Measurements from ENCODE around the gene PDK2. TPM values are rescaled to one million over a fixed set of nuclear protein-coding genes. Genes with fewer than 3 reads are reported as not detected.

The PDK2 gene
- total and polyA plus RNA-seq, 2 experiments from 2014 or later: 12.0 to 15.9 TPM

- TF ChIP-seq JUNB (IDR thresholded peaks at IDR 0.05; ENCODE audit: unreplicated experiment) (no peak), ETS1 (IDR thresholded peaks at IDR 0.05) (no peak), ZNF331 (CRISPR knock-in tag; IDR thresholded peaks at IDR 0.05; ENCODE audit: low read depth) (no peak), EZH2 (IDR thresholded peaks at IDR 0.05; ENCODE audit: low read depth, unreplicated experiment) (no peak), EZH2phosphoT487 (IDR thresholded peaks at IDR 0.05; ENCODE audit: unreplicated experiment) (no peak), NANOG (IDR thresholded peaks at IDR 0.05; ENCODE audit: borderline replicate concordance) (no peak)
- TF ChIP-seq, protein P1, sequence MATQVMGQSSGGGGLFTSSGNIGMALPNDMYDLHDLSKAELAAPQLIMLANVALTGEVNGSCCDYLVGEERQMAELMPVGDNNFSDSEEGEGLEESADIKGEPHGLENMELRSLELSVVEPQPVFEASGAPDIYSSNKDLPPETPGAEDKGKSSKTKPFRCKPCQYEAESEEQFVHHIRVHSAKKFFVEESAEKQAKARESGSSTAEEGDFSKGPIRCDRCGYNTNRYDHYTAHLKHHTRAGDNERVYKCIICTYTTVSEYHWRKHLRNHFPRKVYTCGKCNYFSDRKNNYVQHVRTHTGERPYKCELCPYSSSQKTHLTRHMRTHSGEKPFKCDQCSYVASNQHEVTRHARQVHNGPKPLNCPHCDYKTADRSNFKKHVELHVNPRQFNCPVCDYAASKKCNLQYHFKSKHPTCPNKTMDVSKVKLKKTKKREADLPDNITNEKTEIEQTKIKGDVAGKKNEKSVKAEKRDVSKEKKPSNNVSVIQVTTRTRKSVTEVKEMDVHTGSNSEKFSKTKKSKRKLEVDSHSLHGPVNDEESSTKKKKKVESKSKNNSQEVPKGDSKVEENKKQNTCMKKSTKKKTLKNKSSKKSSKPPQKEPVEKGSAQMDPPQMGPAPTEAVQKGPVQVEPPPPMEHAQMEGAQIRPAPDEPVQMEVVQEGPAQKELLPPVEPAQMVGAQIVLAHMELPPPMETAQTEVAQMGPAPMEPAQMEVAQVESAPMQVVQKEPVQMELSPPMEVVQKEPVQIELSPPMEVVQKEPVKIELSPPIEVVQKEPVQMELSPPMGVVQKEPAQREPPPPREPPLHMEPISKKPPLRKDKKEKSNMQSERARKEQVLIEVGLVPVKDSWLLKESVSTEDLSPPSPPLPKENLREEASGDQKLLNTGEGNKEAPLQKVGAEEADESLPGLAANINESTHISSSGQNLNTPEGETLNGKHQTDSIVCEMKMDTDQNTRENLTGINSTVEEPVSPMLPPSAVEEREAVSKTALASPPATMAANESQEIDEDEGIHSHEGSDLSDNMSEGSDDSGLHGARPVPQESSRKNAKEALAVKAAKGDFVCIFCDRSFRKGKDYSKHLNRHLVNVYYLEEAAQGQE (IDR thresholded peaks at IDR 0.05; ENCODE audit: unreplicated experiment): no peak
These were observed 35.6 kb downstream of the PDK2 start (continued) for GRCh38 chr17:50130559-50131305.

DNA sequence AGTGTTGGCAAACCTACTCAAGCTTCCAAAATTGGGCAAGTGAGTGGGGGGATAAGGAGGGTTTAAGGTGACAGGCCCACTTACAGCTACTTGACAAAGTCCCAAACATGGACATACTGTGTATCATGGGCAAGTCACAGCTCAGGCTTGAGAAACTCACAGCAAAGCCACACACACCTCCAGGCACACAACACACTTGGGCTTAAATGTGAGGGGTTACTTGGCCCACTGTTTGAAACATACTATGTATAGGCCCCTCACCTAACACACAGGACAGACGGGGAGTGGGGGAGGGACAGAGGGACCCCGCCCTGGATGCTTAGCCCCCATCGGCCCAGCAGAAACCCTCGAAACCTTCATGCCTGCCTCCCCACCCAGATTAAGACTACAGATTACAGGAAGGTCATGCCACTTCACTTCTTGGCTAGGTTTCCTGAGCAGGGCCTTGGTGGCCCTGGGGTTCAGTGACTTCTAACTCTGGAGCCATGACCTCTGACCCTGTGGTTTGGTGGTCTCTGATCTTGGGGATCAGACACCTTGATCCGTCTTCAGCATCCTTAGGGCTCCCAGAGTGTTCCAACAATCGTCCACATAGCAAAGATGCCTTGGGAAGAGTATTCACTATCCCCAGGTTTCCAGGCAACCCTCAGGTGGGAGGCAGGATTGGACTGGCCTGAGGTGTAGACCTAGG lies 37.1 kb downstream of the PDK2 start:
- no peaks in the 10 kb centered on the region for H3K79me2 ChIP-seq (replicated peaks; ENCODE audit: insufficient read depth)
- Mint-ChIP-seq H3K4me3 (no peak overlapping the region; the same call in 2 of the 3 replicates), H3K27ac (no peak overlapping the region), H3K36me3 (ENCODE audit: low read depth) (peaks cover 4% of the 10 kb centered on the region; the same call in 1 of the 3 replicates), H3K9me3 (no peaks in the 10 kb centered on the region), H3K4me1 (peaks cover 58% of the 10 kb centered on the region), H3K27me3 (ENCODE audit: insufficient read depth, low read depth, poor library complexity) (peaks cover 37% of the 10 kb centered on the region)
- no peak overlapping the region for H2AFZ ChIP-seq
- H3K4me3 ChIP-seq: no peak overlapping the region
- ATAC-seq (no peak), DNase-seq (ENCODE audit: low spot score) (no peak)
- H3K27me3 ChIP-seq (ENCODE audit: insufficient read depth): peaks cover 38% of the 10 kb centered on the region
- H3K27ac ChIP-seq (ENCODE audit: low read depth): no peak overlapping the region
- no peaks in the 10 kb centered on the region for H3K9me2 ChIP-seq (ENCODE audit: insufficient read depth)
- H3K36me3 ChIP-seq (ENCODE audit: insufficient read depth): no peaks in the 10 kb centered on the region
- H3K4me2 ChIP-seq: 0 out of 2 replicates have a peak overlapping the region, but pooled peaks have one; percentile 71
- no peaks in the 10 kb centered on the region for H4K20me1 ChIP-seq (replicated peaks; ENCODE audit: insufficient read depth)
- H3F3A ChIP-seq (replicated peaks; ENCODE audit: low read depth): no peaks in the 10 kb centered on the region; the same call in 1 of the 2 replicates
- peaks cover 36% of the 10 kb centered on the region for H3K4me1 ChIP-seq (ENCODE audit: insufficient read depth)
- TF ChIP-seq ZNF462 (CRISPR knock-in tag; IDR thresholded peaks at IDR 0.05) (no peak), EZH2phosphoT487 (IDR thresholded peaks at IDR 0.05; ENCODE audit: unreplicated experiment) (no peak), STAT1 (IDR thresholded peaks at IDR 0.05; ENCODE audit: unreplicated experiment) (no peak), NANOG (IDR thresholded peaks at IDR 0.05; ENCODE audit: borderline replicate concordance) (no peak), CTCF (conservative IDR thresholded peaks at IDR 0.05; ENCODE audit: low read depth in 2 of 2) (no peak)
